HEK293 (cell line): ENCODE data around the gene CHRNA9.

Experiments
- CTCF ChIA-PET: fragments of 350-600 bp; formaldehyde crosslinking; extraction: SDS; loops from one replicate; lab custom pipeline; 2021; ENCODE audit warnings: antibody characterized with exemption; lab: Yijun Ruan, JAX
- POLR2A ChIA-PET: fragments of 300-600 bp; formaldehyde crosslinking; extraction: SDS; loops from one replicate; lab custom pipeline; 2020; ENCODE audit warnings: antibody characterized with exemption, inconsistent platforms; lab: Yijun Ruan, JAX
- H3K27ac ChIP-seq: fragments of 200-500 bp; sonication (Bioruptor generic); 2 replicates; pipeline ENCODE4 v1.5.1; 2014; ENCODE audit warnings: low read depth, low read length, control low read depth, inconsistent platforms; ENCODE audit errors: extremely low read depth
- H3K36me3 ChIP-seq, 2 experiments: fragments of 200-500 bp in 1 of 2; sonication (Bioruptor generic) in 1 of 2; 1 replicate in 1 of 2; 2 replicates in 1 of 2; pipeline ENCODE4 v1.5.1; 2014 to 2017; ENCODE audit warnings: inconsistent platforms in 2 of 2, low read length in 2 of 2; ENCODE audit not compliant: control insufficient read depth in 2 of 2, insufficient read depth in 1 of 2
- H3K4me1 ChIP-seq: fragments of 200-500 bp; sonication (Bioruptor generic); 2 replicates; pipeline ENCODE4 v1.5.1; 2014; ENCODE audit warnings: mild to moderate bottlenecking, low read length, inconsistent platforms; ENCODE audit not compliant: control insufficient read depth, insufficient read depth
- H3K4me3 ChIP-seq: 2 replicates; pipeline ENCODE4 v1.5.1; 2011; ENCODE audit warnings: low read depth, mild to moderate bottlenecking, control low read depth, low read length, moderate library complexity
- H3K9me3 ChIP-seq: fragments of 200-500 bp; sonication (Bioruptor generic); 2 replicates; pipeline ENCODE4 v1.5.1; 2014; ENCODE audit warnings: low read depth, low read length, inconsistent platforms; ENCODE audit not compliant: control insufficient read depth, insufficient read depth
- PRDM2 ChIP-seq: fragments of 450-650 bp; formaldehyde crosslinking; IDR thresholded peaks from 2 replicates; pipeline ENCODE4 v1.5.1; 2016; ENCODE audit warnings: missing biosample characterization, missing genetic modification characterization, borderline replicate concordance
- SALL2 ChIP-seq: fragments of 450-650 bp; formaldehyde crosslinking; IDR thresholded peaks from 2 replicates; pipeline ENCODE4 v1.5.0; 2017; ENCODE audit warnings: missing biosample characterization, mild to moderate bottlenecking, missing genetic modification characterization, borderline replicate concordance
- ZBTB26 ChIP-seq: fragments of 450-650 bp; formaldehyde crosslinking; optimal IDR thresholded peaks from 2 replicates; pipeline ENCODE3; 2016; ENCODE audit warnings: missing biosample characterization, mild to moderate bottlenecking, missing genetic modification characterization
- ZIC2 ChIP-seq: fragments of 450-650 bp; formaldehyde crosslinking; IDR thresholded peaks from 2 replicates; pipeline ENCODE4 v1.5.1; 2016; ENCODE audit warnings: missing biosample characterization, missing genetic modification characterization
- ZNF37A ChIP-seq: fragments of 450-650 bp; IDR thresholded peaks from 2 replicates; pipeline ENCODE4 v1.5.1; 2018; ENCODE audit warnings: missing biosample characterization, missing genetic modification characterization
- ZNF513 ChIP-seq: fragments of 450-650 bp; IDR thresholded peaks from 2 replicates; pipeline ENCODE4 v1.5.1; 2018; ENCODE audit warnings: missing biosample characterization, missing genetic modification characterization
- ZNF776 ChIP-seq: fragments of 450-650 bp; formaldehyde crosslinking; IDR thresholded peaks from 2 replicates; pipeline ENCODE4 v1.5.0; 2017; ENCODE audit warnings: missing biosample characterization, missing genetic modification characterization, borderline replicate concordance

Gene CHRNA9

GRCh38 chr4:40377512-40378365 is 42.6 kb downstream of the CHRNA9 start (continued):
- no peak for TF ChIP-seq PRDM2 (tag by site-specific recombination)
- no peak for TF ChIP-seq ZBTB26 (tag by site-specific recombination)

GRCh38 chr4:40378619-40379018 is 43.5 kb downstream of the CHRNA9 start:
- POLR2A ChIA-PET = no interaction called here
- CTCF ChIA-PET = no interaction called here
- no peak overlapping the region for H3K4me3 ChIP-seq
- H3K9me3 ChIP-seq = no peaks in the 10 kb centered on the region
- H3K36me3 ChIP-seq = no peaks in the 10 kb centered on the region
- TF ChIP-seq ZNF37A (tag by site-specific recombination) = no peak
- peak; percentile 46; the same call in 1 of the 2 replicates for TF ChIP-seq ZNF513 (tag by site-specific recombination)
- no peaks in the 10 kb centered on the region for H3K4me1 ChIP-seq
- no peak overlapping the region for H3K27ac ChIP-seq

- Histone ChIP-seq H3K36me3 (no peaks in the 10 kb centered on the region), H3K4me3 (no peak overlapping the region), H3K9me3 (no peaks in the 10 kb centered on the region), H3K27ac (no peak overlapping the region), H3K4me1 (no peaks in the 10 kb centered on the region)
- ChIA-PET CTCF (no interaction called here), POLR2A (no interaction called here)
- peak; percentile 87 for TF ChIP-seq ZIC2 (tag by site-specific recombination)
- TF ChIP-seq ZNF776 (tag by site-specific recombination) = no peak
Observed at GRCh38 chr4:40379248-40379647, 44.1 kb downstream of the CHRNA9 start.

- H3K36me3 ChIP-seq = no peaks in the 10 kb centered on the region
- H3K27ac ChIP-seq = no peak overlapping the region
- ChIA-PET POLR2A (no interaction called here), CTCF (no interaction called here)
- H3K9me3 ChIP-seq = no peaks in the 10 kb centered on the region
- H3K4me3 ChIP-seq = no peak overlapping the region
- H3K4me1 ChIP-seq = no peaks in the 10 kb centered on the region
- TF ChIP-seq SALL2 (tag by site-specific recombination) = no peak
Observed at GRCh38 chr4:40380647-40381046, 45.5 kb downstream of the CHRNA9 start.
